HL-60 (cell line): ENCODE measurements around the gene CYB561D2.

Experiments
- CTCF ChIP-seq: IDR thresholded peaks from one replicate; pipeline ENCODE4 v1.5.1; 2011; ENCODE audit warnings: low read length, control low read depth, inconsistent platforms; ENCODE audit not compliant: insufficient read depth
- POLR2AphosphoS5 ChIP-seq: IDR thresholded peaks from 2 replicates; pipeline ENCODE4 v1.6.1; 2012; ENCODE audit warnings: low read depth

- TF ChIP-seq CTCF (no peak), POLR2AphosphoS5 (no peak)
Measured at GRCh38 chr3:50396502-50396901, 45.8 kb downstream of the CYB561D2 start.
